ENCODE results near the gene GALNT14. TPM values are rescaled to one million over a fixed set of nuclear protein-coding genes. Genes with fewer than 3 reads are reported as not detected.

GALNT14 gene
- total and polyA plus RNA-seq, 12 donors: 0.39 to 8.9 (median 1.7) TPM; not detected in 2

DNA sequence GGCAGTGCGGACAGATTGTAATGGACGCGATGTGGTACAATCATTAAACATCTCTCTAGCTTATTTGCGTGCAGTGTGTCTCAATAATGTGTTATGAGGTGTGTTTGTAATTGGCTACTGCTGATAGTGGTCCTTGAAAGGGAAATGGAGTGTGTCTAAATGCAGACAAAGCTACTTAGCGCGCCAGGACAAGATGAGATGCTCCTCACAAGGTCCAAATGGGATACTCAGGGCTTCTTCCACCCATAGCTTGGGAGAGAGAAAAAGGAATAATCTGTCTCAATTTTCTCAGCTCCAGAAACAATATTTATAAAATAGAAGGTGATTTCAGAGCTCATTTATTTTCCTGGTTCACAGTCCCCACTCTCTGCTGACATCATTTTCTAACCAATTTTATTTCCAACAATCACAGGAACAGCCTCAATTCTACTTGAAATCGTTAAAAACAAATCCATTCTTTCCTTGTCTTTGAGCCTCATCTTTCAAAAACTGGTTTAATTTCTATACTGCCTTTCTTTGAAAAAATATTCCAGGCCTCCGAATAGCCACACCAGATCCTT lies 28.5 kb downstream of the GALNT14 start:
- 83 to 86% (median 86%) methylated on average over 8 of the region's 8 CpGs for WGBS, 4 donors
- intact Hi-C loops (cut with DNase I): no loop called here
- TF ChIP-seq POLR2A (IDR thresholded peaks at IDR 0.05) (no peak), CTCF (IDR thresholded peaks at IDR 0.05) (no peak)
- Histone ChIP-seq H3K4me3 (no peak overlapping the region), H3K9me3 (replicated peaks in 1 of 3) (no peaks in the 10 kb centered on the region), H3K27me3 (no peaks in the 10 kb centered on the region), H3K27ac (no peak overlapping the region), H3K36me3 (replicated peaks in 1 of 2) (no peaks in the 10 kb centered on the region), H3K4me1 (replicated peaks in 1 of 2) (no peaks in the 10 kb centered on the region)
- DNase-seq: no peak

DNA sequence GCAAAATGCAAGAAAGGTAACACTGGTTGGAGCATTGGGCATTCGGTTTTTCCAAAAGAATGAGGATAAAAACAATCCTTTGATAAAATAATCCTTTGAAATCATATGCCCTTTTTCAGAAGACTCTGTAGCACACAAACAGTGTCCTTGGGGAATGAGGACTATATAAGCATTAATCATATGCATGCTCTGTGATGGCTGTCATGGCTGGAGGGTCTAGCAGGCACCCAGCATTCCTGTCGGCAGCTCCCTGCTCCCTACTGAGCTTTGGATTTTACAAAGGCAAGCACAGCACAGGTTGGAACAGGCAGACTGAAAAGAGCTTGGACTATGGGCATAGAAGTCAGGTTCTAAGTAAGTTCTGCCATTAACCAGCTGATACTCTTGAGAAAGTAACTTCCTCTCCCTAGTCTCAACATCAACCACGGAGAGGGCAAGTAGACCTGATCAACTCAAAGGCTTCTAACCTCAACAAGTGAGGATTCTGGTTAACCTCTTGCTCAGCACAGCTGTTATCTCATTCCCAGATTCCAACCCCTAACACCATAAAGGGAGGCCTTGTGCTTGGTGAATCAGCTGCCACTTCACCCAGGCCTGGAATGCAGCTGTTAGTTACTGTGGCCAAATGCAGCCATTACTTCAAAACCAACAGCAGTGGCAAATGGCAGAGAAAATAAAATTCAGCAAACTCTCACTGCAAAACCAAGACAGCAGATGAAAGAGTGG lies 29.5 kb downstream of the GALNT14 start:
- DNase-seq: no peak
- Histone ChIP-seq H3K36me3 (replicated peaks in 1 of 2) (no peaks in the 10 kb centered on the region), H3K27me3 (no peaks in the 10 kb centered on the region), H3K9me3 (replicated peaks in 1 of 3) (no peaks in the 10 kb centered on the region), H3K27ac (no peak overlapping the region), H3K4me1 (replicated peaks in 1 of 2) (no peaks in the 10 kb centered on the region), H3K4me3 (no peak overlapping the region)
- 49 to 66% (median 58%) methylated on average over 3 of the region's 3 CpGs for WGBS, 4 donors
- intact Hi-C loops (cut with DNase I): no loop called here
- no peak for TF ChIP-seq CTCF (IDR thresholded peaks at IDR 0.05)
- TF ChIP-seq POLR2A (IDR thresholded peaks at IDR 0.05): no peak

- DNase-seq: no peak
- H3K27me3 ChIP-seq: no peaks in the 10 kb centered on the region
- no peak overlapping the region for H3K4me3 ChIP-seq
- TF ChIP-seq POLR2A (IDR thresholded peaks at IDR 0.05) (no peak), CTCF (IDR thresholded peaks at IDR 0.05) (no peak)
- no peaks in the 10 kb centered on the region for H3K9me3 ChIP-seq (replicated peaks in 1 of 3)
- intact Hi-C loops (cut with DNase I): no loop called here
- no peaks in the 10 kb centered on the region for H3K36me3 ChIP-seq (replicated peaks in 1 of 2)
- H3K4me1 ChIP-seq (replicated peaks in 1 of 2): no peaks in the 10 kb centered on the region
- 47 to 54% (median 50%) methylated on average over 4 to 5 of the region's 5 CpGs for WGBS, 4 donors
- H3K27ac ChIP-seq: no peak overlapping the region
Measured at GRCh38 chr2:31107591-31108300, 30.5 kb downstream of the GALNT14 start.

- no peak for DNase-seq
- intact Hi-C loops (cut with DNase I): no loop called here
- Histone ChIP-seq H3K4me3 (no peak overlapping the region), H3K27me3 (no peaks in the 10 kb centered on the region), H3K4me1 (replicated peaks in 1 of 2) (no peaks in the 10 kb centered on the region), H3K9me3 (replicated peaks in 1 of 3) (no peaks in the 10 kb centered on the region), H3K27ac (no peak overlapping the region), H3K36me3 (replicated peaks in 1 of 2) (no peaks in the 10 kb centered on the region)
- WGBS, 4 donors: 51 to 91% (median 69%) methylated on average over 2 of the region's 2 CpGs
- TF ChIP-seq CTCF (IDR thresholded peaks at IDR 0.05): no peak
- TF ChIP-seq POLR2A (IDR thresholded peaks at IDR 0.05): no peak
Measured at GRCh38 chr2:31101701-31102100, 36.5 kb downstream of the GALNT14 start.

Measured in adrenal gland (tissue), 12 donors.